Non-pigmented ciliary epithelial cell (primary cell): Measurements from ENCODE around the gene RUNX3.
A peak's percentile ranks its signal among the peaks of the same experiment; 100 is the strongest.

Source experiments
- DNase-seq: peaks from one replicate; pipeline ENCODE4 v3.0.0-alpha.2; 2010; ENCODE audit warnings: low read depth

RUNX3 gene

DNA sequence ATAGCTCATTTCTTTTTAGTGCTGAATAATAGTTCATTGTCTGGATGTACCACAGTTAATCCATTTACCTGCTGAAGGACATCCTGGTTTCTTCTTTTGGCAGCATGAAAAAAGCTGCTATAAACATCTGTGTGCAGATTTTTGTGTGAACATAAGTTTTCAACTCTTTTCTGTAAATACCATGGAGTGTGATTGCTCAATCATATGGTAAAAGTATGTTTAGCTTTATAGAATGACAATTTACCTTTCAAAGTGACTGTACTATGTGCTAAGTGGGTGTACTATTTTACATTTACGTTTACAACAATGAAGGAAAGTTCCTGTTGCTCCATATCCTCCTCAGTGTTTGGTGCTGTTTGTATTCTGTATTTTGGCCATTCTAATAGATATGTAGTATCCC, 49.0 kb downstream of the RUNX3 start:
- DNase-seq, result no peak

DNA sequence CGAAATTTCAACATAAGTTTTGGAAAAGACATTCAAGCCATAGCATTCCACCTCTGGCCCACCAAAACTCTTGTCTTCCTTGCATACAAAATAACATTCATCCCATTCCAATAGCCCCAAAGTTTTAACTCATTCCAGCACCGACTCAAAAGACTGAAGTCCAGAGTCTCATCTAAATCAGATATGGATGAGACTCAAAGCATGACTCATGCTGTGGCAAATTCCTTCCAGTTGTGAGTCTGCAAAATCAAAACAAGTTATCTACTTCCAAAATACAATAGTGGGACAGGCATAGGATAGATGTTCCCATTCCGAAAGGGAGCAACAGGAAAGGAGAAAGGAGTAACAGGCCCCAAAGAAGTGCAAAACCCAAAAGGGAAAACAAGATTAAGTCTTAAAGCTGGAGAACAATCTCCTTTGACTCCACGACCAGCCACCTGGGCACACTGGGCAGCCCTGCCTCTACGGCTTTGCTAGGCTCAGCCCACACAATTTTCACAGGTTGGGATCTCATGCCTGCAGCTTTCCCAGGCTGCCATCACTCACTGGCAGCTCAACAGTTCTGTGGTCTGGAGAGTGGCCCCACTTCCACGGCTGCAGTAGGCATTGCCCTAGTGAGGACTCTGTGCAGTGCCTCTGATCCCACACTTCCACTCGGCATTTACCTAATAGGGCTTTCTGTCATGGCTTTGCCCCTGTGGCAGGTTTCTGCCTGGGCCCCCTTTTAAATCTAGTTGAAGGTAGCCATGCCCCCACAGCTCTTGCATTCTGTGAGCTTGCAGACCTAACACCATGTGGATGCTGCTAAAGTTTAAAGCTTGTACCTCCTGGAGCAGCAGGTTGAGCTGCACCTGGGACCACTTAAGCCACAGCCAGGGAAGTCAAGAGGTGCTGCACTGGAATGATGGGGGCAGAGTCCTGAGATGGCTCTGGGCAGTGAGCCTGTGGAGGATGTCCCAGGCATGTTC, 51.0 kb downstream of the RUNX3 start:
- DNase-seq, result peak; percentile 19

DNA sequence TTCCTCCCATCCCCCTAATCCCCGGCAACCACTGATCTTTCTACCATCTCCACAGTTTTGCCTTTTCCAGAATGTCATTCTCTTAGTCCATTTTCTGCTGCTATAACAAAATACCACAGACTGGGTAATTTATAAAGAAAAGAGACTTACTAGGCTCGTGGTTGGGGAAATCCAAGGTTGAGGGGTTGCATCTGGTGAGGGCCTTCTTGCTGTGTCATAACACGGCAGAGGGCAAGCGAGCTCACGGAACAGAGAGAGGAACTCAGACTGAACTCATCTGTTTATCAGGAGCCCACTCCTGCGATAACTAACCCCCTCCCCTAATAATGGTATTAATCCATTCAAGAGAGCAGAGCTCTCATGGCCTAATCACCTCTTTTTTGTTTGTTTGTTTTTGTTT, 52.0 kb downstream of the RUNX3 start:
- no peak for DNase-seq

DNA sequence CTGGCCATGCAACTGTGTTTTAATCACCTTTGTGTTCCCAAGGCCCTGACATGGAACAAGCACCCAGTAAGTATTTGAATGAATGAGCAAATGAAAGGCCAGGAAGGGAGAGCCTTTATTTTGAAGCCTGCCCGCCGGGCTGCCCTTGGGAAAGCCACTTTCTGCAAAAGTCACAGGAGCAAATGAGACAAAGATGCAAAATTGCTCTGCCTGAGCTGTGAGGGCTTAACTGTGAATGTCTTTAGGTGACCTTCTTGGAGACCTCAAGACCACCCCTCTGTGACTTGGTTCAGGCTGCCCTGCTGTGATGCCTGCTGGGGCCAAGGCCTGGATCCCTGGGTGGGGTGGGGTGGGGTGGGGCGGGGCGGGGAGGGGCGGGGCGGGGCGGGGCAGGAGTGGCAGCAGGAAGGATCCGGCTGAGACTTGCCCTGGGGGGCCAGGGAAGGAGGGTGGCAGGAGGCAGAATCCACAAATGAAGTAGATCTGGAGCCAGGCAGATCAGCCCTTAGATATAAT, 54.0 kb downstream of the RUNX3 start:
- no peak for DNase-seq

DNA sequence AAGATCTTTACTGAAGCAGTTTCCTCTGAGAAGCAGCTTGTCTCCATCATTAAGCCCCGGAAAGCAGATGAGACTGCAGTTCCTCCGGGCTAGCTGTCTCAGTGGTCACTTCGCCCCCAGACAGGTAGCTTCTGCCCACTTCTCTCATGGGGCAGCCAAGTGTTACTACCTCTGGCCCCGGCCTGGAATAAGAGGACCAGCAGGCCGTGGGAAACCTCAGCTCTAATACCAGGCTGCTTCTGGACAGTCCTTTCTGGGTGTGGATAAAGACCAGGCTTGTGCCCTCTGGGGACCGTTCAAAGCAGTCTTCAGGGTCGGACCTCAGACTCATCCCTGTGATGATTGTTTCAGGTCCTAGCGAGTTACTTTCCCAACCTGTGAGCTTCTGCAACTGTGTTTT, 54.8 kb downstream of the RUNX3 start:
- no peak for DNase-seq

DNA sequence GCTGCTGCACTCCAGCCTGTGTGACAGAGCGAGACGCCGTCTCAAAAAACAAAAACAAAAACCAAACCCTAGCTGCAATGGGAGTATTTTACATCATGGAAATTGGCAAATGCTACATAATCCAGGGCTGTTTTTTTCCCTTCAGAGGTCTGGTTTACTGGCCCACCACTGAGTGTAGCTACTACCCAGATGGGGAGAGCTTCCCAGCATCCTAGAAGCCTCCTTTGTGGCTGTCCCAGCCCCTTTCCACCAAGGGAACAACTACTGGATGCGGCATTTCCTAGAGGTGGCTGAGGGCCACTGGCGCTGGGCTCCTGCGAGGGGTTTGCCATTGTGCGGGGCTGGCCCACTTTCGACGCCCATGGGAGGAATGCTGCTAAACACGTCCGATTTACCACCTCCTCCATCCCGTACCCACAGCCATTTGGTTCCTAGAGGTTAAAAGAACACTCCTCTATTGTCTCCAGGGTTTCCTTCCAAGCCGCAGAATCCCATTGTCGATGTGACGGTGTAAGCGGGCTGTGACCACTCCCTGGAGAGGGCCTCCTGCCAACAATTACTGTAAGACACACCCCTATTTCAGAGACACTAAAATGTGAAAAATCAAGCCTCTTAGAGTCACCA, 55.4 kb downstream of the RUNX3 start:
- DNase-seq, result no peak

DNA sequence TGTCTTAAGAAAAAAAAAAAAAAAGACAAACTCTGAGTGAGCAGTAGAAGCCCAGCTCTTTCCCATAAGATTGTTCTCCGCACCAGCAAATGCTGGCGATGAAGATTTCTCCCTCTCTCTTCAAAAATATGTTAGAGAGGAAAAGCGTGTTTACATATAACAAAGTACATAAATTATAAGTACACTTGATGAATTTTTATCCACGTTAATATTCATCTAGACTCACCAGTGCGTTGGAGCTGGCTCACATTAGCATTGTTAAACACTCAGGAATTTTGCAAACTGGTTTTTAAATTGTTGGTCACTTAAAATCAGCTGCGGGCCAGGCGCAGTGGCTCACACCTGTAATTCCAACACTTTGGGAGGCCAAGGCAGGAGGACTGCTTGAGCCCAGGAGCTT, 56.0 kb downstream of the RUNX3 start:
- DNase-seq, result no peak

DNA sequence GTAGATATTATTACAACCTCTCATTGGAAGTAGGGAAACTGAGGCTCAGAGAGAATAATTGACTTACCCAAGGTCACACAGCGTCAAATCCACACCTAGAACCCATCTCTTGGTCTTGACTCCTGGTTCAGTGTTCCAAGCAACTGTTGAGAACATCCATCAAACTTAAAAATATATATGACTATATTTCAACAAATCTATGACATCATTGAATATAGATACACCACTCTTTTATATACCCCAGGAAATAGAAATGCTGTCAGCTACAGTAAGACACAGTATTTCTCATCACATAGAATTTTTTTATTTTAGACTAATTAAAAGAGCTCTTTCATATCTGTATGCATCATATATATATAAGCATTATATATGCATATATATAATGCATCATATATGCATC, 56.9 kb downstream of the RUNX3 start:
- DNase-seq, result no peak

DNA sequence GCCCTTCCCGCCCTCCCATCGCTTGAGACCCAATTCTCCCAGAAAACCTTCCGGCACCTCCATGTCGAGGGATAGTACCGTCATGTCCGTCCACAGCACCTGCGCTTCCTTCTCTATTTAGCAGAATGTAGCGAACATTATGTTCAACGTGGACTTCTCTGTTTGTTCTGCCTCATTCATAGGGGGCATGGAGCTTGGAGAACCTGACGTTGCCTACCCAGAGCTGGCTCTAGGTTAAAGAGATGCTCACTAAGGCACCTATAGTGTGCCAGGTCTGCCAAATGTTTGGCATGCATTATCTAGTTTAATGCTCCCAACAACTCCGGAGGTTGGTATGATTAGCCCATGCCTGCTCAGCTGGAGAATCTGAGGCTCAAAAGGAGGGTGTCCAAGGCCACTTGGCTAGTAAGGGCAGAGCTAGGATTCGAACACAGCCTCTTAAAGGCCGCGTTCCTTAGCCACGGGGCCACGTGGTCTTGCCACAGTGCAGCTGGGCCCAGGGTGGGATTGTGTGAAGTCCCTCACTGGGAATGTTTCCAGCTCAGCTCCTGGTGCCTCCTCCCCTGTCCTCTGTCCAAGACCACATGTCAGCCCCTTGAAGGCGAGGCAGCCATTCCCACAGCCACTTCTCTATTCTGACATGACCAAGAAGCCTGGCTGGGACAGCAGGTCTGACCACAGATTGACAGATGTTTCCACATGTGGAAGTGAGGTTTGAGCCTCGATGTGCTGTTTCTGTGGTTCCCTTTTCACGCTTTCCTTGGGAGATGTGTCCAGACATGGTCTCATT, 57.8 kb downstream of the RUNX3 start:
- no peak for DNase-seq

DNA sequence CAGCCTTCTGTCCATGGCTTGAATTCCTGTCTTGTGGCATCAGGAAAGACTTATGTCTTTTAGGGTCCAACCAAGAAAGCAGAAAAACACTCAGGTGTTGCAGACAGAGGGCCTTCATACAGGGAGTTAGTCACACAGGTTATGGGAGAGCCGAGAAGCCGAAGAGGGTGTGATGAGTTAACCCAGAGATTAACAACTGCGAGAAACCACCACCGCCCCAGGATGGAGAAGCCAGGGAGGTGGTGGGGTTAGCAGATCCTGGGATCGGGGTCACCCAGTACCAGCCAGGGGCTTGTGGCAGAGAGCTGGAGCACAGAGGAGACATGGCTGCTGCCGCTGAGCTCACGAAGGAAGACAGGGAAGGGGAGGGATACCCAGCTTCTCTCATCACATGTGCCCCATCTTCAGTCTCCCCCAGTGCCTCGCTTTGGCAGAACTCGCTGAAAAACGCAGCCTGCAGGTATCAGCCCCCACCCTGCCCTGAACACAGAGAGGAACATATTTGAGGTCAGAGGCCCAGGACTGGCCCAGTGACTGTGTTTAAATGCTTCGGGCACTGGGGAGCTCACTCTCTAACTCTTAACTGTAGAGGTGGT, 58.7 kb downstream of the RUNX3 start:
- DNase-seq, result no peak

DNA sequence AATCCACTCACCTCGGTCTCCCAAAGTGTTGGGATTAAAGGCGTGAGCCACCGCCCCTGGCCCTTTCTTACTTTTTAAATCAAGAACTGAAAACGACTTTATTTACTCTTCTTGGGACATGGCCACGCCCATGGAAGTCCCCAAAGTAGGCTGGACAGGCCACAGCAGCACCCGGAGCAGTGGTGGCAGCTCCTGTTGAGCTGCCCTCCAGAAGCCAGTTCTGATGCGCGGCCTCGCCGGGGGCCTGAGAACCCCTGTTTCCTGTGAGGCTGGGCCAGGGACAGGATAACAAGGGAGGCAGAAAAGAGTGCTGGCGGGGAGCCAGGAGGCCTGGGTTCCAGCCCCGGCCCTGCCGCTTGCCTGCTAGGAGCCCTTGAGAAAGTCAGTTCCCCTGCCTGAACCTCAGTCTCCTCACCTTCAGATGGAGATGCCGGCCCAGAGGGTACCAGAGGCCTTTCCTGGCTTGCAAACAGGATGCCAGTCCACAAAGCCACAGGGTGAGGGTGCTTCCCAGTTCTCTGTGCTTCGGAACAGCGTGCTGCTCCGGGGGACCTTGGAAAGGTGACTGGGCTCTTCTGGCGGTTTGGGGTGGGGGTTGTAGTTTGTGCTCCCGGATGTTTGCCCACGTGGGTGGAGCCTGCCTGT, 59.4 kb downstream of the RUNX3 start:
- DNase-seq, result no peak

DNA sequence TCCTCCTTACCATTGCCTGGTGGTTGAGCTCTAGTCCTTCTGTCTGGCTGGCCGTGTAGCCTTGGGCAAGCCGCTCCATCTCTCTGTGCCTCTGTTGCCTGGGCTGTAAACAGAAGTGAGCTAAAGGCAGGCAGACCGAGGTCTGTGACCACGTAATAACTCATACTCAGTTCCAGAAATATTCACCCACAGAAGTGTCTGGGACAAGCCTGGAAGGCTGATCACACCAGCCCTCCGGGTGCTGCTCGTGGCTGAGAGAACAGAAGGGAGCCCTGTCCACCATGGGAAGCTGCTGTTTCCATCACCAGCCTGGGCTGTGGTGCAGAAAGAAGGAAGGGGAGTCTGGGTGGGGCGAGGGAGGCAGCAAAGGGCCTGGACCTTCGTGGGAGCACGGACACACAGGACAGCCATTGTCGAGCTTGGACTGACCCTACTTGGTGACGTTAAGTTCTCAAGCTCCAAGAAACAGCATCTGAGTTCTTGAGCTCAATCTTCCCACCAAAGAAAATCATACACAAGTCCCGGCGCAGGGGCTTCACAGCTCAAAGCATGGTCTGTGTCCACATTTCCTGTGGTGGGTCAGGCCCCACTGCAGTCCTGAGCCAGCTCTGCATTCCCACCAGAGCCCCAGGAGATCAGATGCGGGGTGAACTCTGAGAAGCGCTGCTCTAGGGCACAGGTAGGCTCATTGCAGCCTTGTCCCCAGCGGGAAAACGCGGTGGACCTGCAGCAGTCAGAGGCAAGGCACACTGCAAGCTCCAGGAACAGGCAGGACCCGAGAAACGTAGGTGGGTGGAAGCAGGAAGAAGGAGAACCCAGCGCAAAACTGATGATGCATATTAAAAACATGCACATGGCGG, 61.8 kb downstream of the RUNX3 start:
- no peak for DNase-seq

DNA sequence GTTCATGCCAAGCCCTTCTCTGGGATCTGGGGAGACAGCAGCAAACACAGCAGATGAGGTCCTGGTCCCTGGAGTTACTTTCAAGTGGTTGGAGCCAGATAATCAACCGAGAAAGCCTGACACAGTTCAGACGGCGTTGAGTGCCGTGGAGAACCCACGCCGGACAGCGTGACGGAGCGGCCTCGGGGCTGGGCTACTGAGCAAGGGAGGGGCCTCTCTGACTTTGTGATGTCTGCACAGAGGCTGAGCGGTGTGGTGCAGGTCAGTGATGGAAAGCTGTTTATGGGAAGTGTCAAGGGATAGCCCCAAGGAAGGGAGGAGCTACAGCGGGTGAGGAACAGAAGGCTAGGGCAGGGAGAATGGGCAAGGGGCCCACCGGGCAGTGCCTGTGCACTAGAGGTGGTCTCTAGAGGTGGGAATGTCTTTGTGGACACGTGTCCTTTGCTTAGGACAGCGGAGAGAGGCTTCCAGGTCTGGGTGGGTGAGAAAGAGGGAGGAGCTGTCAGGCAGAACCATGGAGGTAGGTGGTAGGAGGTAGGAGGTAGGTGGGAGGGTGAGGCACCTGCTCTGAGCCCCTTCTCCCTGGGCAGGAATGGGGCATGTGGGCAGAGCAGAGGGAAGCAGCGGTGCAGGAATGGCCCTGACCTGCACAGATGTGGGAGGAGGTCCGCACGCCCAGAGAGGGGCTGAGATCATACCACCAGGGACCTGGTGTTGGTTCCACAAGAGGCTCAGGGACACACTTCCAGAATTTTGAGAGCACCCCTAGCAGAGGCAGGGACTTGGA, 62.8 kb downstream of the RUNX3 start:
- DNase-seq, result no peak

DNA sequence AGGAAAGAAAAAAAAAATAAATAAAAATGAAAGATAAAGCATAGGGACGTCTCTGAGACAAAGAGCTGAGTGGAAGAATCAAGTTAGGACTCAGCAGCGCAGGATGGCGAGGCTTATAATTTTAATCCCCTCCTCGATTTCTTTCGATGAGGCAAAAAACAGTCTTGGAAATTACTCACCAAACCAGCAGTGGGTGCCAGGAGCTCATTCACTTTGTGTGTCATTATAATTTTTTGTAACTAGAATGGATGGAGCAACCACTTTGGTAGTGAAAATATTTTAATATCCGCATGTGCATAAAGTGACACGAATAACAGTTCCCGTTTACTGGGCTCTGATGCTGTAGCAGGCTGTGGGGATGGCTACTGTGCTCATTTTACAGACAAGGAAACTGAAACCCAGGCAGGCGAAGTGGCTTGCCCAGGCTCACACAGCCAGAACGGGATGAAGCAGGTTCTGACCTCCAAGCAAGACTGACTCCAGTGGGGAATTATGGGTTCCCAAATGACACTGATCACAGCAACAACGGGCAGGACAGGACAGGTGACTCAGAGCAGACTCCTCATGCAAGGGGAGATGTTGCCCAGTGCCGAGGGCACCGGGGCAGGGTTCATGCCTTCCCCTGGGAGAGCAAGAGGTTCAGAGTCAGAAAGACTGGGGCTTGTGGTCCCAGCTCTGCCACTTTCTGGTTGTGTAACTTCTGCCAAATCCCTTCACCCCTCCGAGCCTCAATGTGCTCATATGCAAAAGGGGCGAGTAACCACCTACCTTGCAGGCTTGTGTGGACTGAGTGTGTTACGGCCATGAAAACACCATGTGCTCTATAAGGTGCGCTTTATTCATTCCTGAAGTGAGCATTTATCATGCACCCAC, 63.6 kb downstream of the RUNX3 start:
- DNase-seq, result no peak

DNA sequence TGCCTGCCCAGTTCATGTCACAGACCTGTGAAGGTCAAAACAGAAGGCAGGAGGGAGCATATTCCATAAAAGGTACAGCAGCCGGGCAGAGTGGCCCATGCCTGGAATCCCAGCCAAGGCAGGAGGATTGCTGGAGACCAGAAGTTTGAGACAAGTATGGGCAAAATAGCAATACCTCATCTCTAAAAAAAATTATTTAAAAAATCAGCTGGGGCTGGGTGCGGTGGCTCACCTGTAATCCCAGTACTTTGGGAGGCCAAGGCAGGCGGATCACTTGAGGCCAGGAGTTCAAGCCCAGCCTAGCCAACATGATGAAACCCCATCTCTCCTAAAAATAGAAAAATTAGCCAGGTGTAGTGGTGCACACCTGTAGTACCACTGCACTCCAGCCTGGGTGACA, 64.5 kb downstream of the RUNX3 start:
- DNase-seq, result no peak

DNA sequence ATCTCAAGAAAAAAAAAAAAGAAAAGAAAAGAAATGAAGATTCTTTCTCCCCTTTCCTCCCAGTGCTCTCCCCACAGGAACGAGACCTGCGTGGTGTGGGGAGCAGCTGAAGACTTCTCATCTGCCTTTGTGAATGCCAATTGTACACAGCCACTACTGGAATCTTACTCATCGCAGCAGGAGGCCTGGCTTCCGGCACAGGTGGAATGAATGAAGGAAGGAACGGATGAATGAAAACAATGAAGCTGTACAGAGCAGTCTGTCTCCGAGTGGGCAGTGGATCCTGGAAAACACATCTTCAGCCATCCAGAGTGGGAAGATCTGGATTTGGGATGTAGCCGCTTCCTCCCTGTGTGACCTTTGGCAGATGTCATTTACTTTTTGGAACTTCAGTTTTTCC, 64.9 kb downstream of the RUNX3 start:
- no peak for DNase-seq

DNA sequence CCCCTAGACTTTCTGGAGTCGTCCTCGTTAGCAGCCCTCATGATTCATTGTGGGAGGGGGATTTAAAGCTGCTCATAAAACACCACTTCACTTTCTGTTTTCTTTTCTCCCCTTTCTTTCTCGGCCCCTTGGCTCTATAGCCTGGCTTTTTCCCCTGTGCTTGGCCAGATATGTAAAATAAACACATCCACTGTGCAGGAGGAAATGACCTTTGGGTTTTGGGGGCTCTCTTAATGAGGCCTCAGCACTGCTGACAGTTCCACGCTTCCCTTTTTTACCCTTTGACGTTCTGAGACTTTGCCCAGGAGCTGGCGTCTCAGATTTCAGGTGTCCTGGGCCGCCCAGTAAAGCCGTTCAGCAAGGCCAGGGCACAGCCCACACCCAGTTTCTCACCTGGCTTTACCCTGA, 65.7 kb downstream of the RUNX3 start:
- DNase-seq, result no peak

DNA sequence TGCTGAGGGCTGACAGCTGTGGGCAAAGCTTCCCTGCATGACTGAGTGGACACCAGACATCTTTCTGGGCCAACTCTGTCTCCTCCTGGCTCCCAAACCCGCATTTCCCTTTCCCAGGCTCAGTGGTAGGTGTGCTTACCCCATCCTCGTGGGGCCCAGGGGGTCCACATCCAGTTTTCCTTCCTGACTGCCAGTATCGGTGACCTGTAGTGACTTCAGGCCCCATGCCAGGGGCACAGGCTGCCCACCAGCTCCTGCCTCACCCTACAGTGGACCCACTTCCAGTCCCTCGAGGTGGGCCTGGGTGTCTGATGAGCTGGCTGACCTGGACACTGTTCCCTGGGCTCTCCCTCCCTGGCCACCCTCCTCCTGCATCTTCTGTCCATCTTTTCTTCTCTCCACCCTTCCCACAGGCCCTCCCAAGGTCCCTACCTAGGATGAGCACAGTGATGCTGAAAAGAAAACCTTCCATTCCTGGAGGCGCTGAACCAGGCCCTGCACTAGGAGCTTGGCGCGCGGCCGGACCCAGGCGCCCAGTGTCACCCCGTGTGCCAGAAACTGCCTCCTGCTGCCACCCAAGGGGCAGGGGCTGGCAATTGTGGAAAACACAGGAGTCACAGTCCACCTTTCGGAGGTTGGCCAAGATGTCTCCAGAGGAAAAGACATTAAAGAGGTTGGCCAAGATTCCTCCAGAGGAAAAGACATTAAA, 67.1 kb downstream of the RUNX3 start:
- DNase-seq, result no peak
